GM23338 (cell line): Measurements from ENCODE around the gene MTA1.

Experiments
- CREB1 ChIP-seq: fragments of 250-450 bp; sonication (Bioruptor Pico); IDR thresholded peaks from 2 replicates; pipeline ENCODE4 v1.5.0; 2020; ENCODE audit warnings: low read depth, mild to moderate bottlenecking, moderate library complexity
- CTCF ChIP-seq, 2 experiments: fragments of 200-600 bp in 1 of 2; sonication (generic) in 1 of 2; conservative IDR thresholded peaks; 2 replicates each; pipeline versions ENCODE4 v1.5.1 to v1.6.1; 2016 to 2017; ENCODE audit warnings: antibody characterized with exemption in 2 of 2, low read depth in 2 of 2, mild to moderate bottlenecking in 2 of 2, moderate library complexity in 1 of 2
- EZH2 ChIP-seq: fragments of 200-600 bp; sonication (generic); IDR thresholded peaks from one replicate; pipeline ENCODE4 v1.8.0; 2017; ENCODE audit warnings: antibody characterized with exemption, mild to moderate bottlenecking, low read depth; ENCODE audit not compliant: unreplicated experiment
- EZH2phosphoT487 ChIP-seq: fragments of 200-600 bp; sonication (generic); IDR thresholded peaks from one replicate; pipeline ENCODE4 v1.8.1; 2018; ENCODE audit warnings: antibody characterized with exemption; ENCODE audit not compliant: unreplicated experiment
- JUNB ChIP-seq: IDR thresholded peaks from one replicate; pipeline ENCODE4 v1.6.1; 2016; ENCODE audit warnings: antibody characterized with exemption; ENCODE audit not compliant: unreplicated experiment
- NANOG ChIP-seq: IDR thresholded peaks from 2 replicates; pipeline ENCODE4 v1.6.1; 2016; ENCODE audit warnings: antibody characterized with exemption, borderline replicate concordance
- POLR2AphosphoS5 ChIP-seq: IDR thresholded peaks from 2 replicates; pipeline ENCODE4 v1.6.1; 2016; ENCODE audit warnings: antibody characterized with exemption, low read depth
- REST ChIP-seq: IDR thresholded peaks from one replicate; pipeline ENCODE4 v1.6.1; 2018; ENCODE audit warnings: antibody characterized with exemption; ENCODE audit not compliant: unreplicated experiment
- STAT1 ChIP-seq: IDR thresholded peaks from one replicate; pipeline ENCODE4 v1.6.1; 2016; ENCODE audit warnings: antibody characterized with exemption; ENCODE audit not compliant: unreplicated experiment

- TF ChIP-seq CTCF (conservative IDR thresholded peaks at IDR 0.05; ENCODE audit: low read depth in 2 of 2), result no peak; a peak in 1 of 4 replicates
- TF ChIP-seq POLR2AphosphoS5, result no peak
- TF ChIP-seq NANOG, result no peak
- TF ChIP-seq EZH2, result no peak
- TF ChIP-seq STAT1, result no peak
- no peak for TF ChIP-seq EZH2phosphoT487
- no peak for TF ChIP-seq JUNB
- no peak for TF ChIP-seq REST
- no peak for TF ChIP-seq CREB1 (CRISPR knock-in tag)
Observed at GRCh38 chr14:105470350-105471296, 51.0 kb downstream of the MTA1 start.
